Stomach (tissue), 4 donors: Measurements from ENCODE around the gene SORCS3.

Source experiments
- CTCF ChIP-seq, 7 experiments: fragments of 450-650 bp in 4 of 7; fragments of 200-600 bp in 3 of 7; sonication (generic) in 3 of 7; IDR thresholded peaks; one replicate each; pipeline ENCODE4 v1.5.1; 2016 to 2019; ENCODE audit warnings: antibody characterized with exemption in 7 of 7, control low read depth in 2 of 7, mild to moderate bottlenecking in 1 of 7
- EP300 ChIP-seq: sonication (generic); formaldehyde crosslinking; IDR thresholded peaks from one replicate; pipeline ENCODE4 v1.6.1; 2017; ENCODE audit warnings: antibody characterized with exemption
- POLR2A ChIP-seq, 4 donors: fragments of 450-650 bp; IDR thresholded peaks; one replicate each; pipeline ENCODE4 v1.6.1; 2016; ENCODE audit warnings: antibody characterized with exemption in 4 of 4, control low read depth in 2 of 4, mild to moderate bottlenecking in 1 of 4, moderate library complexity in 1 of 4
- POLR2AphosphoS5 ChIP-seq, 3 donors: sonication (generic); formaldehyde crosslinking; IDR thresholded peaks; one replicate each; pipeline ENCODE4 v1.6.1; 2016; ENCODE audit warnings: antibody characterized with exemption in 3 of 3

- TF ChIP-seq POLR2AphosphoS5 (IDR thresholded peaks at IDR 0.05) (no peak), CTCF (IDR thresholded peaks at IDR 0.05) (no peak), POLR2A (IDR thresholded peaks at IDR 0.05) (no peak), EP300 (no peak)
These were observed 23.3 kb upstream of the SORCS3 start for GRCh38 chr10:104617831-104618230.
